HepG2 (cell line): ENCODE results near the gene GRIP1. TPM values are rescaled to one million over a fixed set of nuclear protein-coding genes. Genes with fewer than 3 reads are reported as not detected.

Experiments
- FOXA1 ChIP-seq, 2 experiments: fragments of 450-650 bp in 1 of 2; sonication (generic) in 1 of 2; formaldehyde crosslinking in 1 of 2; IDR thresholded peaks; 2 replicates each; pipeline versions ENCODE4 v1.4.0 to v1.6.1; 2016 to 2020; ENCODE audit warnings: missing genetic modification reagents in 1 of 2
- NKX3-1 ChIP-seq: sonication (generic); formaldehyde crosslinking; IDR thresholded peaks from 2 replicates; pipeline ENCODE4 v1.5.0; 2020; ENCODE audit warnings: missing genetic modification reagents
- RXRB ChIP-seq: IDR thresholded peaks from 2 replicates; pipeline ENCODE4 v1.6.1; 2016; ENCODE audit warnings: borderline replicate concordance, missing genetic modification reagents, missing compliant biosample characterization
- ZNF333 ChIP-seq: sonication (generic); formaldehyde crosslinking; IDR thresholded peaks from 2 replicates; pipeline ENCODE4 v1.4.0; 2020; ENCODE audit warnings: mild to moderate bottlenecking, missing genetic modification reagents, borderline replicate concordance
- ZNF616 ChIP-seq: sonication (generic); formaldehyde crosslinking; IDR thresholded peaks from 2 replicates; pipeline ENCODE4 v1.5.0; 2020; ENCODE audit warnings: low read depth, mild to moderate bottlenecking, missing genetic modification reagents
- ZNF672 ChIP-seq: sonication (generic); formaldehyde crosslinking; IDR thresholded peaks from 2 replicates; pipeline ENCODE4 v1.8.1; 2022; ENCODE audit warnings: missing genetic modification reagents
- polyA plus RNA-seq, 8 experiments: library from polyadenylated mRNA; depleted of rRNA in 3 of 8; stranded (reverse) in 7 of 8; unstranded in 1 of 8; fragments of >200 nt; fragmentation: Illumina TruSeq in 4 of 8; extraction: Trizol in 4 of 8; gene quantifications; 2 replicates each; pipeline versions ENCODE4 v1.2.1 to v1.2.3, GENCODE V29; 2011 to 2016; ENCODE audit warnings: low read depth in 4 of 8, missing spikeins in 1 of 8, mixed read lengths in 1 of 8; ENCODE audit not compliant: insufficient read depth in 1 of 8
- total RNA-seq, 5 experiments: library from RNA; depleted of rRNA; stranded (reverse); fragments of >200 nt; fragmentation: Illumina TruSeq; extraction: Trizol; gene quantifications; 2 replicates each; pipeline ENCODE4 v1.2.3, GENCODE V29; 2016; ENCODE audit warnings: low read depth in 1 of 5
- TF ChIP-seq, protein P1 (sequence below): sonication (generic); formaldehyde crosslinking; conservative IDR thresholded peaks from 2 replicates; pipeline ENCODE4 v1.4.0; 2020; ENCODE audit warnings: mild to moderate bottlenecking, missing genetic modification reagents, moderate library complexity
- TF ChIP-seq, protein P2 (sequence below): sonication (generic); formaldehyde crosslinking; IDR thresholded peaks from 2 replicates; pipeline ENCODE4 v1.4.0; 2020; ENCODE audit warnings: low read depth, missing genetic modification reagents
- TF ChIP-seq, protein P3 (sequence below): sonication (generic); formaldehyde crosslinking; conservative IDR thresholded peaks from 2 replicates; pipeline ENCODE4 v1.8.1; 2023; ENCODE audit warnings: missing genetic modification reagents

Gene GRIP1
- total and polyA plus RNA-seq, 2 of the 13 experiments (the other 11 are each of a cell fraction or from before 2014, with no cell fraction given) = not detected

DNA sequence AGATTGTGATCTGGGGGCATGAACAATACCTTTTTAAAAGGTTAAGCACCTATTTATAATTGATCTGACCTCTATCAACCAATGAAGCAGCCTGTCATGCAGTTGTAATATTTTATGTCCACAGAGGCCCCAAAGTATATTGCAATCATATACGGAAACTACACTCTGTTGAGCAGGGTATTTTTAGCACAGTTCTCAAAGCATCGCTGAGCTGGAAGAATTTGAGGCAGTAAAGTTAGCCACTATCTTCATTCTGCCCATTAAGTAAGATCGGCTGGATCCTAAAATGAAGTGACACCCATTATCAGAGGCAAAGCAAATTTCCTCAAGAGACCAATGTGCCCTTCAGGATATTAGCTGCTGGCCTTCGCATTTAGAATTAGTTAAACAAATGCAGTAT is 47.7 kb upstream of the GRIP1 start (continued):
- TF ChIP-seq, protein P1, sequence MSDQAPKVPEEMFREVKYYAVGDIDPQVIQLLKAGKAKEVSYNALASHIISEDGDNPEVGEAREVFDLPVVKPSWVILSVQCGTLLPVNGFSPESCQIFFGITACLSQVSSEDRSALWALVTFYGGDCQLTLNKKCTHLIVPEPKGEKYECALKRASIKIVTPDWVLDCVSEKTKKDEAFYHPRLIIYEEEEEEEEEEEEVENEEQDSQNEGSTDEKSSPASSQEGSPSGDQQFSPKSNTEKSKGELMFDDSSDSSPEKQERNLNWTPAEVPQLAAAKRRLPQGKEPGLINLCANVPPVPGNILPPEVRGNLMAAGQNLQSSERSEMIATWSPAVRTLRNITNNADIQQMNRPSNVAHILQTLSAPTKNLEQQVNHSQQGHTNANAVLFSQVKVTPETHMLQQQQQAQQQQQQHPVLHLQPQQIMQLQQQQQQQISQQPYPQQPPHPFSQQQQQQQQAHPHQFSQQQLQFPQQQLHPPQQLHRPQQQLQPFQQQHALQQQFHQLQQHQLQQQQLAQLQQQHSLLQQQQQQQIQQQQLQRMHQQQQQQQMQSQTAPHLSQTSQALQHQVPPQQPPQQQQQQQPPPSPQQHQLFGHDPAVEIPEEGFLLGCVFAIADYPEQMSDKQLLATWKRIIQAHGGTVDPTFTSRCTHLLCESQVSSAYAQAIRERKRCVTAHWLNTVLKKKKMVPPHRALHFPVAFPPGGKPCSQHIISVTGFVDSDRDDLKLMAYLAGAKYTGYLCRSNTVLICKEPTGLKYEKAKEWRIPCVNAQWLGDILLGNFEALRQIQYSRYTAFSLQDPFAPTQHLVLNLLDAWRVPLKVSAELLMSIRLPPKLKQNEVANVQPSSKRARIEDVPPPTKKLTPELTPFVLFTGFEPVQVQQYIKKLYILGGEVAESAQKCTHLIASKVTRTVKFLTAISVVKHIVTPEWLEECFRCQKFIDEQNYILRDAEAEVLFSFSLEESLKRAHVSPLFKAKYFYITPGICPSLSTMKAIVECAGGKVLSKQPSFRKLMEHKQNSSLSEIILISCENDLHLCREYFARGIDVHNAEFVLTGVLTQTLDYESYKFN = no peak
- TF ChIP-seq NKX3-1 (CRISPR knock-in tag) (no peak), ZNF616 (CRISPR knock-in tag) (no peak), ZNF672 (CRISPR knock-in tag) (no peak), RXRB (CRISPR knock-in tag) (no peak), FOXA1 (IDR thresholded peaks at IDR 0.05) (no peak), FOXA1 (CRISPR knock-in tag; IDR thresholded peaks at IDR 0.05) (no peak), ZNF333 (CRISPR knock-in tag) (no peak)
- TF ChIP-seq, protein P2, sequence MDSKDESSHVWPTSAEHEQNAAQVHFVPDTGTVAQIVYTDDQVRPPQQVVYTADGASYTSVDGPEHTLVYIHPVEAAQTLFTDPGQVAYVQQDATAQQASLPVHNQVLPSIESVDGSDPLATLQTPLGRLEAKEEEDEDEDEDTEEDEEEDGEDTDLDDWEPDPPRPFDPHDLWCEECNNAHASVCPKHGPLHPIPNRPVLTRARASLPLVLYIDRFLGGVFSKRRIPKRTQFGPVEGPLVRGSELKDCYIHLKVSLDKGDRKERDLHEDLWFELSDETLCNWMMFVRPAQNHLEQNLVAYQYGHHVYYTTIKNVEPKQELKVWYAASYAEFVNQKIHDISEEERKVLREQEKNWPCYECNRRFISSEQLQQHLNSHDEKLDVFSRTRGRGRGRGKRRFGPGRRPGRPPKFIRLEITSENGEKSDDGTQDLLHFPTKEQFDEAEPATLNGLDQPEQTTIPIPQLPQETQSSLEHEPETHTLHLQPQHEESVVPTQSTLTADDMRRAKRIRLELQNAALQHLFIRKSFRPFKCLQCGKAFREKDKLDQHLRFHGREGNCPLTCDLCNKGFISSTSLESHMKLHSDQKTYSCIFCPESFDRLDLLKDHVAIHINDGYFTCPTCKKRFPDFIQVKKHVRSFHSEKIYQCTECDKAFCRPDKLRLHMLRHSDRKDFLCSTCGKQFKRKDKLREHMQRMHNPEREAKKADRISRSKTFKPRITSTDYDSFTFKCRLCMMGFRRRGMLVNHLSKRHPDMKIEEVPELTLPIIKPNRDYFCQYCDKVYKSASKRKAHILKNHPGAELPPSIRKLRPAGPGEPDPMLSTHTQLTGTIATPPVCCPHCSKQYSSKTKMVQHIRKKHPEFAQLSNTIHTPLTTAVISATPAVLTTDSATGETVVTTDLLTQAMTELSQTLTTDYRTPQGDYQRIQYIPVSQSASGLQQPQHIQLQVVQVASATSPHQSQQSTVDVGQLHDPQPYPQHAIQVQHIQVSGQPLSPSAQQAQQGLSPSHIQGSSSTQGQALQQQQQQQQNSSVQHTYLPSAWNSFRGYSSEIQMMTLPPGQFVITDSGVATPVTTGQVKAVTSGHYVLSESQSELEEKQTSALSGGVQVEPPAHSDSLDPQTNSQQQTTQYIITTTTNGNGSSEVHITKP (CRISPR knock-in tag) = no peak
- TF ChIP-seq, protein P3, sequence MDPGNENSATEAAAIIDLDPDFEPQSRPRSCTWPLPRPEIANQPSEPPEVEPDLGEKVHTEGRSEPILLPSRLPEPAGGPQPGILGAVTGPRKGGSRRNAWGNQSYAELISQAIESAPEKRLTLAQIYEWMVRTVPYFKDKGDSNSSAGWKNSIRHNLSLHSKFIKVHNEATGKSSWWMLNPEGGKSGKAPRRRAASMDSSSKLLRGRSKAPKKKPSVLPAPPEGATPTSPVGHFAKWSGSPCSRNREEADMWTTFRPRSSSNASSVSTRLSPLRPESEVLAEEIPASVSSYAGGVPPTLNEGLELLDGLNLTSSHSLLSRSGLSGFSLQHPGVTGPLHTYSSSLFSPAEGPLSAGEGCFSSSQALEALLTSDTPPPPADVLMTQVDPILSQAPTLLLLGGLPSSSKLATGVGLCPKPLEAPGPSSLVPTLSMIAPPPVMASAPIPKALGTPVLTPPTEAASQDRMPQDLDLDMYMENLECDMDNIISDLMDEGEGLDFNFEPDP = no peak
